GM12874 (cell line): ENCODE results near the gene ASCL5.

Experiments used
- CTCF ChIP-seq: IDR thresholded peaks from 2 replicates; pipeline ENCODE4 v1.5.1; 2011; ENCODE audit warnings: low read depth, mild to moderate bottlenecking, control low read depth, low read length, moderate library complexity; ENCODE audit not compliant: insufficient read depth

Gene ASCL5

GRCh38 chr1:201137579-201138310 is 10.8 kb upstream of the ASCL5 start:
- TF ChIP-seq CTCF: no peak

GRCh38 chr1:201137024-201137392 is 10.0 kb upstream of the ASCL5 start:
- no peak for TF ChIP-seq CTCF

- no peak for TF ChIP-seq CTCF
These were observed 9.5 kb upstream of the ASCL5 start for GRCh38 chr1:201136355-201137023.

GRCh38 chr1:201134405-201134804 is 7.4 kb upstream of the ASCL5 start:
- no peak for TF ChIP-seq CTCF

GRCh38 chr1:201131398-201131797 is 4.4 kb upstream of the ASCL5 start:
- no peak for TF ChIP-seq CTCF

GRCh38 chr1:201128962-201129361 is 2.0 kb upstream of the ASCL5 start:
- no peak for TF ChIP-seq CTCF

GRCh38 chr1:201128476-201128875 is 1.5 kb upstream of the ASCL5 start:
- TF ChIP-seq CTCF: no peak
